ENCODE results near the gene ADAD1.
"Not testable (repeated sequence)": the region's sequence is repeated elsewhere in the genome, so short reads cannot be mapped to it uniquely, and the experiment has no call there.

Gene ADAD1

GRCh38 chr4:122378711-122379110 lies at the start of gene ADAD1:
Gene ADAD1, plus strand, starts transcription at chr4:122379011. Its CDS starts 1,059 bp downstream, at chr4:122380070.
- DNase-seq (ENCODE audit: low spot score in 2 of 2) (no peak), ATAC-seq (ENCODE audit: low read depth) (no peak)

GRCh38 chr4:122329876-122330565 lies 48.8 kb upstream of the ADAD1 start:
- no peaks in the 10 kb centered on the region for H3K4me1 Mint-ChIP-seq
- H3K36me3 Mint-ChIP-seq = peaks cover 34% of the 10 kb centered on the region
- ATAC-seq (ENCODE audit: low read depth) (no peak), DNase-seq (ENCODE audit: low spot score in 2 of 2) (no peak)
- H3K9me3 Mint-ChIP-seq = no peaks in the 10 kb centered on the region
- H3K27me3 Mint-ChIP-seq = no peaks in the 10 kb centered on the region
- no peak overlapping the region for H3K27ac Mint-ChIP-seq
- H3K4me3 Mint-ChIP-seq = no peak overlapping the region

More at GRCh38 chr4:122378711-122379110, at the start of gene ADAD1:
- Mint-ChIP-seq H3K27ac (no peak within 1 kb of the TSS), H3K4me1 (peaks cover 3% of the 10 kb centered on the region), H3K36me3 (no peaks in the 10 kb centered on the region), H3K27me3 (no peaks in the 10 kb centered on the region), H3K4me3 (no peak within 1 kb of the TSS), H3K9me3 (peaks cover 2% of the 10 kb centered on the region)

GRCh38 chr4:122331195-122331594 lies 47.6 kb upstream of the ADAD1 start:
- ATAC-seq (ENCODE audit: low read depth) (no peak), DNase-seq (ENCODE audit: low spot score in 2 of 2) (no peak)
- H3K9me3 Mint-ChIP-seq = no peaks in the 10 kb centered on the region
- peaks cover 36% of the 10 kb centered on the region for H3K36me3 Mint-ChIP-seq
- H3K27me3 Mint-ChIP-seq = no peaks in the 10 kb centered on the region
- H3K4me1 Mint-ChIP-seq = no peaks in the 10 kb centered on the region
- no peak overlapping the region for H3K4me3 Mint-ChIP-seq
- H3K27ac Mint-ChIP-seq = no peak overlapping the region

- Mint-ChIP-seq H3K9me3 (no peaks in the 10 kb centered on the region), H3K4me3 (no peak overlapping the region), H3K27me3 (no peaks in the 10 kb centered on the region), H3K36me3 (peaks cover 26% of the 10 kb centered on the region), H3K4me1 (no peaks in the 10 kb centered on the region), H3K27ac (no peak overlapping the region)
- DNase-seq (ENCODE audit: low spot score in 2 of 2) (no peak), ATAC-seq (ENCODE audit: low read depth) (no peak)
Measured at GRCh38 chr4:122334828-122335227, 44.0 kb upstream of the ADAD1 start.

- ATAC-seq (ENCODE audit: low read depth) = no peak
- no peak for DNase-seq (ENCODE audit: low spot score in 2 of 2)
- Mint-ChIP-seq H3K27me3 (no peaks in the 10 kb centered on the region), H3K4me3 (no peak overlapping the region), H3K4me1 (no peaks in the 10 kb centered on the region), H3K36me3 (peaks cover 25% of the 10 kb centered on the region), H3K27ac (no peak overlapping the region), H3K9me3 (no peaks in the 10 kb centered on the region)
Measured at GRCh38 chr4:122341886-122342285, 36.9 kb upstream of the ADAD1 start.

- Mint-ChIP-seq H3K9me3 (no peaks in the 10 kb centered on the region), H3K27ac (no peak overlapping the region), H3K27me3 (no peaks in the 10 kb centered on the region), H3K4me3 (no peak overlapping the region), H3K36me3 (peaks cover 45% of the 10 kb centered on the region), H3K4me1 (no peaks in the 10 kb centered on the region)
- ATAC-seq (ENCODE audit: low read depth) (no peak), DNase-seq (ENCODE audit: low spot score in 2 of 2) (no peak)
Measured at GRCh38 chr4:122346036-122346435, 32.8 kb upstream of the ADAD1 start.

- Mint-ChIP-seq H3K36me3 (peaks cover 50% of the 10 kb centered on the region), H3K27me3 (no peaks in the 10 kb centered on the region)
- DNase-seq (ENCODE audit: low spot score in 2 of 2) = no peak
Measured at GRCh38 chr4:122346503-122346902, 32.3 kb upstream of the ADAD1 start.

GRCh38 chr4:122356317-122356808 lies 22.4 kb upstream of the ADAD1 start:
- DNase-seq (ENCODE audit: low spot score in 2 of 2) (no peak), ATAC-seq (ENCODE audit: low read depth) (no peak)
- no peaks in the 10 kb centered on the region for H3K27me3 Mint-ChIP-seq
- H3K9me3 Mint-ChIP-seq = no peaks in the 10 kb centered on the region
- H3K36me3 Mint-ChIP-seq = peaks cover 41% of the 10 kb centered on the region
- no peaks in the 10 kb centered on the region for H3K4me1 Mint-ChIP-seq
- H3K4me3 Mint-ChIP-seq = no peak overlapping the region
- H3K27ac Mint-ChIP-seq = no peak overlapping the region

More at GRCh38 chr4:122346503-122346902, 32.3 kb upstream of the ADAD1 start:
- Mint-ChIP-seq H3K9me3 (no peaks in the 10 kb centered on the region), H3K4me3 (no peak overlapping the region), H3K4me1 (no peaks in the 10 kb centered on the region), H3K27ac (no peak overlapping the region)
- ATAC-seq (ENCODE audit: low read depth) = no peak

GRCh38 chr4:122360754-122361153 lies 18.1 kb upstream of the ADAD1 start:
- H3K4me3 Mint-ChIP-seq = no peak overlapping the region
- H3K36me3 Mint-ChIP-seq = peaks cover 29% of the 10 kb centered on the region
- no peak overlapping the region for H3K27ac Mint-ChIP-seq
- no peaks in the 10 kb centered on the region for H3K27me3 Mint-ChIP-seq
- no peak for ATAC-seq (ENCODE audit: low read depth)
- DNase-seq (ENCODE audit: low spot score in 2 of 2) = no peak
- H3K9me3 Mint-ChIP-seq = no peaks in the 10 kb centered on the region
- no peaks in the 10 kb centered on the region for H3K4me1 Mint-ChIP-seq

GRCh38 chr4:122364700-122365404 lies 14.0 kb upstream of the ADAD1 start:
- H3K36me3 Mint-ChIP-seq = peaks cover 15% of the 10 kb centered on the region
- H3K4me1 Mint-ChIP-seq = no peaks in the 10 kb centered on the region
- ATAC-seq (ENCODE audit: low read depth) (no peak), DNase-seq (ENCODE audit: low spot score in 2 of 2) (no peak)
- no peak overlapping the region for H3K27ac Mint-ChIP-seq
- H3K27me3 Mint-ChIP-seq = no peaks in the 10 kb centered on the region
- H3K4me3 Mint-ChIP-seq = no peak overlapping the region
- peaks cover 16% of the 10 kb centered on the region for H3K9me3 Mint-ChIP-seq

- DNase-seq (ENCODE audit: low spot score in 2 of 2); H3K36me3 Mint-ChIP-seq; H3K4me1 Mint-ChIP-seq; ATAC-seq (ENCODE audit: low read depth); H3K4me3 Mint-ChIP-seq; H3K27me3 Mint-ChIP-seq; H3K27ac Mint-ChIP-seq: not testable (repeated sequence)
- peaks cover 17% of the 10 kb centered on the region for H3K9me3 Mint-ChIP-seq
Measured at GRCh38 chr4:122368786-122369185, 10.0 kb upstream of the ADAD1 start.

GRCh38 chr4:122377352-122377751 lies 1.5 kb upstream of the ADAD1 start:
- DNase-seq (ENCODE audit: low spot score in 2 of 2) = no peak
- H3K27me3 Mint-ChIP-seq = no peaks in the 10 kb centered on the region
- no peak overlapping the region for H3K27ac Mint-ChIP-seq
- H3K4me3 Mint-ChIP-seq = no peak overlapping the region
- no peak for ATAC-seq (ENCODE audit: low read depth)
- peaks cover 3% of the 10 kb centered on the region for H3K4me1 Mint-ChIP-seq
- peaks cover 2% of the 10 kb centered on the region for H3K9me3 Mint-ChIP-seq
- H3K36me3 Mint-ChIP-seq = no peaks in the 10 kb centered on the region

GRCh38 chr4:122379239-122379638 lies 428 bp downstream of the ADAD1 start:
- Mint-ChIP-seq H3K36me3 (no peaks in the 10 kb centered on the region), H3K9me3 (peaks cover 2% of the 10 kb centered on the region), H3K4me1 (peaks cover 3% of the 10 kb centered on the region), H3K4me3 (no peak overlapping the region), H3K27me3 (no peaks in the 10 kb centered on the region), H3K27ac (no peak overlapping the region)
- no peak for ATAC-seq (ENCODE audit: low read depth)
- DNase-seq (ENCODE audit: low spot score in 2 of 2) = no peak

GRCh38 chr4:122383341-122383740 lies 4.5 kb downstream of the ADAD1 start:
- peaks cover 4% of the 10 kb centered on the region for H3K36me3 Mint-ChIP-seq
- DNase-seq (ENCODE audit: low spot score in 2 of 2) (no peak), ATAC-seq (ENCODE audit: low read depth) (no peak)
- H3K9me3 Mint-ChIP-seq = peaks cover 7% of the 10 kb centered on the region
- no peaks in the 10 kb centered on the region for H3K27me3 Mint-ChIP-seq
- no peak overlapping the region for H3K27ac Mint-ChIP-seq
- peaks cover 3% of the 10 kb centered on the region for H3K4me1 Mint-ChIP-seq
- no peak overlapping the region for H3K4me3 Mint-ChIP-seq
